GM21528 (cell line): Measurements from ENCODE around the gene STOML2.
"Not testable (repeated sequence)": the region's sequence is repeated elsewhere in the genome, so short reads cannot be mapped to it uniquely, and the experiment has no call there.

Experiments used
- ATAC-seq: cut with Tn5 transposase; IDR thresholded peaks from one replicate; pipeline ENCODE4 v1.9.1; 2021; ENCODE audit warnings: mild to moderate bottlenecking, moderate library complexity; ENCODE audit not compliant: unreplicated experiment, low FRiP score

The STOML2 gene

GRCh38 chr9:35102769-35103659 is at the start of gene STOML2:
Gene STOML2 (minus strand): TSS chr9:35103131. CDS start chr9:35103094, 37 bp downstream.
- ATAC-seq = peak; percentile 83

GRCh38 chr9:35147941-35148563 is 45.1 kb upstream of the STOML2 start:
- not testable (repeated sequence) for ATAC-seq

- ATAC-seq = no peak
Observed at GRCh38 chr9:35142037-35142436, 39.1 kb upstream of the STOML2 start.

GRCh38 chr9:35140093-35140492 is 37.2 kb upstream of the STOML2 start:
- ATAC-seq = no peak

GRCh38 chr9:35136866-35137265 is 33.9 kb upstream of the STOML2 start:
- no peak for ATAC-seq

- ATAC-seq = no peak
Observed at GRCh38 chr9:35135988-35136387, 33.1 kb upstream of the STOML2 start.

GRCh38 chr9:35134920-35135319 is 32.0 kb upstream of the STOML2 start:
- ATAC-seq = no peak

GRCh38 chr9:35116898-35117551 is 14.1 kb upstream of the STOML2 start:
- peak; percentile 49 for ATAC-seq

- ATAC-seq = no peak
Observed at GRCh38 chr9:35116539-35116897, 13.6 kb upstream of the STOML2 start.

GRCh38 chr9:35115680-35116538 is 13.0 kb upstream of the STOML2 start, which contains the start of gene ATOSB:
Gene ATOSB (minus strand): TSS chr9:35115862. CDS start chr9:35108274, 7,588 bp downstream.
- ATAC-seq = peak; percentile 61

- ATAC-seq = no peak
Observed at GRCh38 chr9:35114840-35115628, 12.1 kb upstream of the STOML2 start.

GRCh38 chr9:35114113-35114839 is 11.3 kb upstream of the STOML2 start:
- no peak for ATAC-seq

GRCh38 chr9:35112257-35113020 is 9.5 kb upstream of the STOML2 start:
- no peak for ATAC-seq

GRCh38 chr9:35111001-35111933 is 8.3 kb upstream of the STOML2 start:
- ATAC-seq = peak; percentile 56

GRCh38 chr9:35110327-35110761 is 7.4 kb upstream of the STOML2 start:
- ATAC-seq = no peak

- ATAC-seq = no peak
Observed at GRCh38 chr9:35108946-35109575, 6.1 kb upstream of the STOML2 start.

- no peak for ATAC-seq
Observed at GRCh38 chr9:35108461-35108860, 5.5 kb upstream of the STOML2 start.
